ENCODE measurements around the gene MYOF.
"Not testable (repeated sequence)": the region's sequence is repeated elsewhere in the genome, so short reads cannot be mapped to it uniquely, and the experiment has no call there.

MYOF gene

DNA sequence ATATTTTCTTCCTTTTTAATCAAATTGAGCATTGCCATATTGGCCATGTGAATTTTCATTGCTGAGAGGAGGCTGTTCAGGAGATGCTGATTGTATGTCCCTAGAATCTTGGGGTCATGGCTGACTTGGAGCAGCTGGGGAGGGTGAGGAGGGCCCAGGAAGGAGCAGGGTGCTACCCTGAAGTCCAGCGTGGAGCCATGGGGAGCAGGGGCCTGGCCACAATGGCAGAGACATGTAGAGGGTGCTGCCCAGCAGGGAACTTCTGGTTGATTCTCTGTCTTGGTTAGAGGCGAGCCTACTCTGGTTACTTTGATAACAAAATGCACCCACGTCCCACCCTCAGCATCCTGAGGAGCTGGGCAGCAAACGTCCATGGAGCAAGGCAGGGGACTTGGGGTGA, 186.0 kb downstream of the MYOF start:
- TF ChIP-seq JUND (IDR thresholded peaks at IDR 0.05; ENCODE audit: low read depth), result no peak

DNA sequence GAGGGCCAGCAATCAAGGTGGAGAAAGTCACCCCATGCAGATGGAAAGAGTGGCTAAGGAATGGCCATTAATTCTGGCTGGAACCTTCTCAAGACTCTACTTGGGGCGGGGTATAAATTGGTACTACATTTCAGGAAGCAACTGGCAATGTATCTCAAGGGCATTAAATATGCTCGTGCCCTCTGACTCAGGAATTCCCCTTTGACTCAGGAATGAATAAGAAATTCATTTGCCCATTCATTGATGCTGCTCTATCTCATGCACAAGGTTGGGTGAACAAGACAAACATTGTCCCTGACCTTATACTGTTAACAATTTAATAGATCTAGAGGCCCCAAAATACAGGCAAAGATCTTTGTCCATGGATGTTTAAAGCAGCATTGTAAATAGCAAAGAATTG, 188.1 kb downstream of the MYOF start:
- TF ChIP-seq JUND (IDR thresholded peaks at IDR 0.05; ENCODE audit: low read depth), result no peak
- DNase-seq (ENCODE audit: low read depth in 1 of 2, low spot score in 1 of 2), result no peak
- in situ Hi-C loops (cut with HindIII; ENCODE audit: low pct_unique_long_range_greater_than_20kb, low sequenced_read_pairs), result no loop called here

More for the DNA sequence above, 186.0 kb downstream of the MYOF start:
- no peak for DNase-seq (ENCODE audit: low read depth in 1 of 2, low spot score in 1 of 2)
- in situ Hi-C loops (cut with HindIII; ENCODE audit: low pct_unique_long_range_greater_than_20kb, low sequenced_read_pairs), result no loop called here

GRCh38 chr10:93290661-93291354, 191.3 kb downstream of the MYOF start:
- DNase-seq (ENCODE audit: low read depth in 1 of 2, low spot score in 1 of 2), result no peak
- in situ Hi-C loops (cut with HindIII; ENCODE audit: low pct_unique_long_range_greater_than_20kb, low sequenced_read_pairs), result no loop called here
- no peak for TF ChIP-seq JUND (IDR thresholded peaks at IDR 0.05; ENCODE audit: low read depth)

DNA sequence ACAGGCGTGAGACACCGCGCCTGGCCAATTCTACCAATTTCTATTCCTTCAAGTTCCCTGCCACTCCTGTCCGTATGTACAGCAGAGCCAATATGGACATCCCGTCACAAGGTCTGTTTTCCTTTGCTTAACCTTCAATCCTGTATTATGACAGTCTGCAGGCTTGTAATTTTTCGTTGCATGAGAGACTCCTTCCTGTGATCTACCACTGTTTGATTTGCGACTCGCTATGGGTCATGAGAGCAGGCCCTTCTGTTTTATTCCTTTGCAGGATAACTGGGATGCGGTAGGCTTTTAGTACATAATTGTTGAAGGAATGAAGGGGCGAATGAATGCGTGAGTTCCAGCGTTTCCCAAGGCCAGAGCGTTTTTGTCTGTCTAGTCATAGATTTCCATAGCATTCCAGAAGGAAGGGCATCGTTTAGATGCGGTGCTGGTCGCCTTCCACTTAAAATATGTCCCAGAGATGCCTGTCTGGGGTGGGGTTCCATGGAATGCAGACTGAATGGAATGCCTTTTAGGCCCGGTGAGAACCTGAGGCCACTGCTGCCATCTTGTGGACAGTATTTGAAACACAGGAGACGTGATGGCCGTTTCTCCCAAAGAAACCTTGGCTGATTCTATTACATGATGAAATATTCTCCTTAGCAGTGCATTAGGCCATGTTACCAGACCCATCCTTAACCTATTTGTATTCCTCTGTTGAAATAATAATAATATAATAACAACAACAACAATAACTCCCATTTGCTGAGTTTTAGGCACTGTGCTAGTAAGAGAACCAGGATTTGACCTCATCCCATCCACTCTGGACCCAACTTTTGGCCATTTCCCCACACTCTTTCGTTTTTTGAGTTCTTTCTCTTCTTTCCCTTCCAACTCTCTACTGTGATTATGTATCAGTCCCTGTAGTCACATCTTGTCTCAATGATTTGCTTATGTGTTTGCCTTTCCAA, 193.2 kb downstream of the MYOF start:
- in situ Hi-C loops (cut with HindIII; ENCODE audit: low pct_unique_long_range_greater_than_20kb, low sequenced_read_pairs), result no loop called here
- DNase-seq (ENCODE audit: low read depth in 1 of 2, low spot score in 1 of 2), result peak; percentile 84 to 87
- TF ChIP-seq JUND (IDR thresholded peaks at IDR 0.05; ENCODE audit: low read depth), result no peak

- TF ChIP-seq JUND (IDR thresholded peaks at IDR 0.05; ENCODE audit: low read depth), result no peak
- no peak for DNase-seq (ENCODE audit: low read depth in 1 of 2, low spot score in 1 of 2)
- in situ Hi-C loops (cut with HindIII; ENCODE audit: low pct_unique_long_range_greater_than_20kb, low sequenced_read_pairs), result no loop called here
Measured at GRCh38 chr10:93287775-93288174, 194.4 kb downstream of the MYOF start.

DNA sequence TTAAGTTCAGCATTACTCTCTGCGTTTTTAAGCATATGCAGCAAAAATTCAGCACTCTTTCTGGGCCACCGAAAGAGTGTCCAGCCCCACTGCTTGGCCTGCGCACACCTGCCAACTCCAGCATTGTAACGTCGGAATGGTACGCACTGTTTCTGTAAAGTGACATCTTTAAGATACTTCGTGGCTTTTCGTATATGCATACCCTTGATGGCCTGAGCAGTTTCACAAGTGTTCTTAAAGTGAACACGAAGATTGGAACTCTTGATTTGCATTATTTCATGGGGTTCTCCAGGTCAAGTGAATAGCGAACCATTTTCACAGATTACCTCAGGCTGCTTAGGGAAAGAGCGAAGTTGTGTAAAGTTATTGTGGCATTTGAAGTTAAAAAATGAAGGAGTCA, 197.9 kb downstream of the MYOF start:
- in situ Hi-C loops (cut with HindIII; ENCODE audit: low pct_unique_long_range_greater_than_20kb, low sequenced_read_pairs); DNase-seq (ENCODE audit: low read depth in 1 of 2, low spot score in 1 of 2): not testable (repeated sequence)

GRCh38 chr10:93281367-93281720, 200.8 kb downstream of the MYOF start:
- no peak for TF ChIP-seq JUND (IDR thresholded peaks at IDR 0.05; ENCODE audit: low read depth)
- no peak for DNase-seq (ENCODE audit: low read depth in 1 of 2, low spot score in 1 of 2)
- in situ Hi-C loops (cut with HindIII; ENCODE audit: low pct_unique_long_range_greater_than_20kb, low sequenced_read_pairs), result no loop called here

DNA sequence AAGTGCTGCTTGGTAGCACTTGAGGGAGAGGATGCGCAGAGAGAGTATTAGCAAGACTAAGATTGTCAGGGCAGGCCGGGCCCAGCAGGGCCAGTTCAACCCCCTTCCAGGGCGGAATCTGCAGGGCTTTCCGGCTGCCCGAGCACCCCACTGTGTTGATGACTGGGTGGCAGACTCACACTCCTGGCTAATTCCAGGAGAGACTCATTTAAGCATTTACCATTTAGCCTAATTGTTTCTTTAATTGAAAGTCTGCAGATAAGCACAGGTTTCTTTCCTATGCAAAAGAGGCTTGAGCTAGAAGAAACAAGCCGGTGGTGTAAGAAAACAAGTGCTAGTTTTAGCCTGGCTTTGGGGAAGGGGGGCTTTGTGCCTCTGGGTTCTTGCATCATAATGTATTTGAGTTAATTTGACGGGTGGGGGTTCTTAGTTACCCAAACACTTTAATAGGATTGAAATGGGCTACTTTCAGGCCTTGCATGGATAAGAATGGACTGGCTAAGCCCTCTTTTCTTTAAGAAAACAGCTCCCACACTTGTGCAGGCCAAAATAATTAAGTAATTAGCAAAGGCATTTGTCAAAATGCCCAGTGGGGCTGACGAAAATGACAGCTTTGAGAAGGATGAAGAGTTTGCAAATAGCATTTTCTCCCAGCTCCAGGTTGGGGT, 201.3 kb downstream of the MYOF start:
- no peak for DNase-seq (ENCODE audit: low read depth in 1 of 2, low spot score in 1 of 2)
- in situ Hi-C loops (cut with HindIII; ENCODE audit: low pct_unique_long_range_greater_than_20kb, low sequenced_read_pairs), result no loop called here
- TF ChIP-seq JUND (IDR thresholded peaks at IDR 0.05; ENCODE audit: low read depth), result no peak

DNA sequence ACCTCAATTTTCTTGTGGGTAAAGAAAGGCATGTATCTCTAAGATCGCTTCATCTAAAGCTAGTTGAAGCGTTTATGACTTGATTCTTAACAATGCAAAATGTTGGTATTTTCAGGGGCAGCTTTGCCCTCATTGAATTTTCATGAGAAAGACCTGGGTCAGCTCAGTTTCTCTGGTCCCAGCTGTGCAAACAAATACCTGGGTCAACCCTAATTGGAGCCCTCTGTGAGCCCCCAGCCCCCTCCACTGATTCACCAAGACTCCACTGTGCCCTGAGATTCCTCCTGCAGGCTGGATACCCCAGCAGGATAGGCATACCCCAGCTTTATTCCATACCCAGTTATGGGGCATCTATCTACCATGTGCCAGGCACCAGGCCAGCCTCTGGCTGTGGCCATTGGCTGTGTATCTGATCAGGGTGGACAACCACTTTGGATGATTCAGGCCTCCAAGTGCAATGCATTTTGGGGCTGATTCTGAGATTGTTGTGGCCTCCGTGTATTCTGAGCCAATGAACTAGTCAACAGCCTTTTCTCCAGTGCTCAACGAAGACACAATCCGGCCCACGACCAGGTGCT, 201.9 kb downstream of the MYOF start:
- TF ChIP-seq JUND (IDR thresholded peaks at IDR 0.05; ENCODE audit: low read depth), result no peak
- no peak for DNase-seq (ENCODE audit: low read depth in 1 of 2, low spot score in 1 of 2)
- in situ Hi-C loops (cut with HindIII; ENCODE audit: low pct_unique_long_range_greater_than_20kb, low sequenced_read_pairs), result no loop called here

DNA sequence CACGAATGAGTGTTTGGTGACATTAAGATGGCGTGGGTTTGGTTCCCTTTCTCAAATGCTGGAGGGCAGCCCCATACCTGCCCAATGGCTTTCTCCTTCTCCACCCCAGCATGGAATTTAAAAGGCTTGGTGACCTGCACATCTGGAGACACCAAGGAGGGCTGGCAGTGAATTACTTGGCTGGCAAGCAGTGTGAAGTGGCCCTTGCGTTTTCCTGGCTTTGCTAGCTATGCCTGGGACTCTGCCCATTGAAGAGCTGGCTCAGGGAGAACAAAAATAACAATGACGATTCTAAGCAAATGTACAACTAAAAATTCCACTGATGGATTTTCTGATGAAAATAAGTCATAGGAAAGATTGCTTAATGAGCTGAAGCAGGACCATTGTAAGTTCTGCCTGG, 204.8 kb downstream of the MYOF start:
- TF ChIP-seq JUND (IDR thresholded peaks at IDR 0.05; ENCODE audit: low read depth), result no peak
- no peak for DNase-seq (ENCODE audit: low read depth in 1 of 2, low spot score in 1 of 2)
- in situ Hi-C loops (cut with HindIII; ENCODE audit: low pct_unique_long_range_greater_than_20kb, low sequenced_read_pairs), result no loop called here

GRCh38 chr10:93274419-93274818, 207.7 kb downstream of the MYOF start:
- no peak for TF ChIP-seq JUND (IDR thresholded peaks at IDR 0.05; ENCODE audit: low read depth)
- no peak for DNase-seq (ENCODE audit: low read depth in 1 of 2, low spot score in 1 of 2)
- in situ Hi-C loops (cut with HindIII; ENCODE audit: low pct_unique_long_range_greater_than_20kb, low sequenced_read_pairs), result no loop called here

DNA sequence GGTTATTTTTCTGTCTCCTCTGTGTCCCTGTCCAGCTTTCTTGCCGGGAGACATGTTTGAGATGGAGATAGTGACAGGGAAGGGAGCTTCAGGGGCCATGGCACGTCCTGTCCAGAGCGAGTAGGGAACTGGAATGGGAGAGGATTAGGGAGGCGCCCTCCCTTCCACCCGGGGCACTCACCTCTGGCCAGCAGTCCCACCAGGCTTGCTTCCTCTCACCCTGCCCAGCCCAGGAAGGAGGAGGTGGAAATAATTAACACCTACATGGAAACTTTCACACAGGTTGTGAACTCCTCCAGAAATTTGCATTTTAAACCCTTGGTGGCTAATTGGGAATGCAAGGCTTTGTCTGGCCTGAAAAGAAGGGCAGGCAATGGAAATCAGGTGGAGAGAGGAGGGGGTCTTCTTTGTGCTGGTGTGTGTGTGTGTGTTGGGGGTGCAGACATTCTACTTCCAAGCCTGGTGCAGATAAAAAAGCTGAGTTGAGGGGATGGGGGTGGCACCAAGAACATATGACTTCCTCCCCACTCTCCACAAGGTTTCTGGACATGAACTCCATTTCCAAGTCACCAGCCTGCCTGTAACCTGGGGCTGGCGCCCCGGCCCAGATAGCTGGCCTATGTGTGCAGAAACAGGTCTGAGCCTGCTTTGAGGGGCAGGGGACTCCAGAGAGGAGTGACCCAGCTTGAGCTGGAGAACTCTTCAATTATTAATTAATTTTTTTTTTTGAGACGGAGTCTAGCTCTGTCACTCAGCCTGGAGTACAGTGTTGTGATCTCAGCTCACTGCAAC, 209.1 kb downstream of the MYOF start:
- no peak for TF ChIP-seq JUND (IDR thresholded peaks at IDR 0.05; ENCODE audit: low read depth)
- in situ Hi-C loops (cut with HindIII; ENCODE audit: low pct_unique_long_range_greater_than_20kb, low sequenced_read_pairs), result no loop called here
- no peak for DNase-seq (ENCODE audit: low read depth in 1 of 2, low spot score in 1 of 2)
